Astrocyte (in vitro differentiated cells and primary cell): ENCODE measurements around the gene BPIFB3.

Experiments
- CTCF ChIP-seq: IDR thresholded peaks from 2 replicates; pipeline ENCODE4 v1.5.1; 2011; ENCODE audit warnings: low read depth, mild to moderate bottlenecking, inconsistent platforms, low read length, moderate library complexity; ENCODE audit not compliant: insufficient read depth
- EZH2 ChIP-seq: IDR thresholded peaks from 2 replicates; pipeline ENCODE4 v1.6.1; 2012; ENCODE audit warnings: mild to moderate bottlenecking, low read length, inconsistent platforms; ENCODE audit not compliant: insufficient read depth

- TF ChIP-seq EZH2 (no peak), CTCF (no peak)
Measured at GRCh38 chr20:33007376-33008335, 46.0 kb upstream of the BPIFB3 start, which contains the start of gene BPIFB2.
